GM18502 (cell line): ENCODE results near the gene E2F2.
A peak's percentile ranks its signal among the peaks of the same experiment; 100 is the strongest.

Experiments used
- ATAC-seq: cut with Tn5 transposase; IDR thresholded peaks from one replicate; pipeline ENCODE4 v1.9.1; 2021; ENCODE audit warnings: mild to moderate bottlenecking; ENCODE audit not compliant: unreplicated experiment, poor library complexity

E2F2 gene

GRCh38 chr1:23530747-23531561 is at the start of gene E2F2:
TSS of gene E2F2 (minus strand) at chr1:23531233. CDS start at chr1:23530793, 440 bp downstream.
- ATAC-seq: peak; percentile 40

GRCh38 chr1:23578997-23579363 is 47.9 kb upstream of the E2F2 start:
- ATAC-seq: no peak

GRCh38 chr1:23578311-23578996 is 47.4 kb upstream of the E2F2 start:
- ATAC-seq: no peak

- ATAC-seq: peak; percentile 83
Measured at GRCh38 chr1:23577056-23578004, 46.3 kb upstream of the E2F2 start.

- ATAC-seq: no peak
Measured at GRCh38 chr1:23576338-23577055, 45.5 kb upstream of the E2F2 start.

- no peak for ATAC-seq
Measured at GRCh38 chr1:23575226-23575810, 44.3 kb upstream of the E2F2 start.

- ATAC-seq: peak; percentile 35
Measured at GRCh38 chr1:23574265-23574754, 43.3 kb upstream of the E2F2 start.

- ATAC-seq: no peak
Measured at GRCh38 chr1:23573574-23574182, 42.6 kb upstream of the E2F2 start.

- ATAC-seq: no peak
Measured at GRCh38 chr1:23571465-23571864, 40.4 kb upstream of the E2F2 start.

- ATAC-seq: no peak
Measured at GRCh38 chr1:23570001-23570691, 39.1 kb upstream of the E2F2 start.

GRCh38 chr1:23568608-23569383 is 37.8 kb upstream of the E2F2 start:
- no peak for ATAC-seq

- no peak for ATAC-seq
Measured at GRCh38 chr1:23567996-23568607, 37.1 kb upstream of the E2F2 start.

GRCh38 chr1:23567629-23567995 is 36.6 kb upstream of the E2F2 start:
- no peak for ATAC-seq

- ATAC-seq: no peak
Measured at GRCh38 chr1:23566304-23566703, 35.3 kb upstream of the E2F2 start.

- no peak for ATAC-seq
Measured at GRCh38 chr1:23565776-23566175, 34.7 kb upstream of the E2F2 start.

GRCh38 chr1:23564529-23565122 is 33.6 kb upstream of the E2F2 start:
- ATAC-seq: no peak

GRCh38 chr1:23563755-23564374 is 32.8 kb upstream of the E2F2 start:
- no peak for ATAC-seq
